GM23338 (cell line): ENCODE results near the gene SPATC1L.

Experiments
- CREB1 ChIP-seq: fragments of 250-450 bp; sonication (Bioruptor Pico); IDR thresholded peaks from 2 replicates; pipeline ENCODE4 v1.5.0; 2020; ENCODE audit warnings: low read depth, mild to moderate bottlenecking, moderate library complexity
- EZH2 ChIP-seq: fragments of 200-600 bp; sonication (generic); IDR thresholded peaks from one replicate; pipeline ENCODE4 v1.8.0; 2017; ENCODE audit warnings: antibody characterized with exemption, mild to moderate bottlenecking, low read depth; ENCODE audit not compliant: unreplicated experiment
- EZH2phosphoT487 ChIP-seq: fragments of 200-600 bp; sonication (generic); IDR thresholded peaks from one replicate; pipeline ENCODE4 v1.8.1; 2018; ENCODE audit warnings: antibody characterized with exemption; ENCODE audit not compliant: unreplicated experiment
- JUNB ChIP-seq: IDR thresholded peaks from one replicate; pipeline ENCODE4 v1.6.1; 2016; ENCODE audit warnings: antibody characterized with exemption; ENCODE audit not compliant: unreplicated experiment
- NANOG ChIP-seq: IDR thresholded peaks from 2 replicates; pipeline ENCODE4 v1.6.1; 2016; ENCODE audit warnings: antibody characterized with exemption, borderline replicate concordance
- POLR2AphosphoS5 ChIP-seq: IDR thresholded peaks from 2 replicates; pipeline ENCODE4 v1.6.1; 2016; ENCODE audit warnings: antibody characterized with exemption, low read depth
- STAT1 ChIP-seq: IDR thresholded peaks from one replicate; pipeline ENCODE4 v1.6.1; 2016; ENCODE audit warnings: antibody characterized with exemption; ENCODE audit not compliant: unreplicated experiment
- ZNF114 ChIP-seq: fragments of 250-450 bp; sonication (Bioruptor Pico); IDR thresholded peaks from 2 replicates; pipeline ENCODE4 v1.5.0; 2020; ENCODE audit warnings: mild to moderate bottlenecking, moderate library complexity
- ZNF331 ChIP-seq: fragments of 250-450 bp; sonication (Bioruptor Pico); IDR thresholded peaks from 2 replicates; pipeline ENCODE4 v1.5.0; 2020; ENCODE audit warnings: low read depth, mild to moderate bottlenecking, moderate library complexity
- TF ChIP-seq, protein P1 (sequence below), 2 experiments: fragments of 200-600 bp in 1 of 2; sonication (generic) in 1 of 2; conservative IDR thresholded peaks; 2 replicates each; pipeline versions ENCODE4 v1.5.1 to v1.6.1; 2016 to 2017; ENCODE audit warnings: antibody characterized with exemption in 2 of 2, low read depth in 2 of 2, mild to moderate bottlenecking in 2 of 2, moderate library complexity in 1 of 2
- TF ChIP-seq, protein P2 (sequence below): IDR thresholded peaks from 2 replicates; pipeline ENCODE4 v1.6.1; 2016; ENCODE audit warnings: antibody characterized with exemption
- TF ChIP-seq, protein P3 (sequence below): IDR thresholded peaks from one replicate; pipeline ENCODE4 v1.6.1; 2018; ENCODE audit warnings: antibody characterized with exemption; ENCODE audit not compliant: unreplicated experiment
- TF ChIP-seq, protein P4 (sequence below): fragments of 250-450 bp; sonication (Bioruptor Pico); IDR thresholded peaks from 2 replicates; pipeline ENCODE4 v1.5.0; 2020; ENCODE audit warnings: mild to moderate bottlenecking, moderate library complexity

DNA sequence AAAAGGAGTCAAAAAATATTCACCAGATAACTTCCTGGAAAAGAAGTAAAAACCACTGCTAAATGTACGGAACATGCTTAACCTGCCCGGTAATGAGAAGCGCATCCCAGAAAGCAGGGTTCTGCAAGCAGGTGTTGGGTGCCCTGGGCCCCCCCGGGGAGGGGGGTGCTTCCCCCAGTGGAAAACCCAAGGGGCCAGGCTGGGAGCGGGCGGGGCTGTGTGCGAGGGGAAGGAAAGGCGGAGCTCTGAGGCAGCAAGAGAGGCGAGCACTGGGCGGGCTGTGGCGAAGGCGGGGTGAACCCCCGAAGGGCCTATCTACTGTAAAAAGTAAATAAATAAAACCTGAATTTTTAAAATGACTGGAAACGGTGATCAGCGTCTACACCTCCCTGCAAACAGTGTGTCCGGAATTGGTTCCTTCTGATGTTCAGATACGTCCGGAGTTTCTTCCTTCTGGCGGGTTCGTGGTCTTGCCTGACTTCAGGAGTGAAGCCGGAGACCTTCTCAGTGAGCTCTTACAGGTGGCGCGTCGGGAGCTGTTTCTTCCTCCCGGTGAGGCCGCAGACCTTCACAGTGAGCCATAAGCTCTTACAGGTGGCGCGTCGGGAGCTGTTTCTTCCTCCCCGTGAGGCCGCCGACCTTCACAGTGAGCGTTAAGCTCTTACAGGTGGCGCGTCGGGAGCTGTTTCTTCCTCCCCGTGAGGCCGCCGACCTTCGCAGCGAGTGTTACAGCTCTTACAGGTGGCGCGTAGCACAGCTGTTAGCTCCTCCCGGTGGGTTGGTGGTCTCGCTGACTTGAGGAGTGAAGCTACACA is 42.3 kb downstream of the SPATC1L start:
- TF ChIP-seq, protein P1, sequence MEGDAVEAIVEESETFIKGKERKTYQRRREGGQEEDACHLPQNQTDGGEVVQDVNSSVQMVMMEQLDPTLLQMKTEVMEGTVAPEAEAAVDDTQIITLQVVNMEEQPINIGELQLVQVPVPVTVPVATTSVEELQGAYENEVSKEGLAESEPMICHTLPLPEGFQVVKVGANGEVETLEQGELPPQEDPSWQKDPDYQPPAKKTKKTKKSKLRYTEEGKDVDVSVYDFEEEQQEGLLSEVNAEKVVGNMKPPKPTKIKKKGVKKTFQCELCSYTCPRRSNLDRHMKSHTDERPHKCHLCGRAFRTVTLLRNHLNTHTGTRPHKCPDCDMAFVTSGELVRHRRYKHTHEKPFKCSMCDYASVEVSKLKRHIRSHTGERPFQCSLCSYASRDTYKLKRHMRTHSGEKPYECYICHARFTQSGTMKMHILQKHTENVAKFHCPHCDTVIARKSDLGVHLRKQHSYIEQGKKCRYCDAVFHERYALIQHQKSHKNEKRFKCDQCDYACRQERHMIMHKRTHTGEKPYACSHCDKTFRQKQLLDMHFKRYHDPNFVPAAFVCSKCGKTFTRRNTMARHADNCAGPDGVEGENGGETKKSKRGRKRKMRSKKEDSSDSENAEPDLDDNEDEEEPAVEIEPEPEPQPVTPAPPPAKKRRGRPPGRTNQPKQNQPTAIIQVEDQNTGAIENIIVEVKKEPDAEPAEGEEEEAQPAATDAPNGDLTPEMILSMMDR (conservative IDR thresholded peaks at IDR 0.05; ENCODE audit: low read depth in 2 of 2) = no peak
- TF ChIP-seq POLR2AphosphoS5 = no peak
- no peak for TF ChIP-seq EZH2phosphoT487
- no peak for TF ChIP-seq JUNB
- TF ChIP-seq, protein P2, sequence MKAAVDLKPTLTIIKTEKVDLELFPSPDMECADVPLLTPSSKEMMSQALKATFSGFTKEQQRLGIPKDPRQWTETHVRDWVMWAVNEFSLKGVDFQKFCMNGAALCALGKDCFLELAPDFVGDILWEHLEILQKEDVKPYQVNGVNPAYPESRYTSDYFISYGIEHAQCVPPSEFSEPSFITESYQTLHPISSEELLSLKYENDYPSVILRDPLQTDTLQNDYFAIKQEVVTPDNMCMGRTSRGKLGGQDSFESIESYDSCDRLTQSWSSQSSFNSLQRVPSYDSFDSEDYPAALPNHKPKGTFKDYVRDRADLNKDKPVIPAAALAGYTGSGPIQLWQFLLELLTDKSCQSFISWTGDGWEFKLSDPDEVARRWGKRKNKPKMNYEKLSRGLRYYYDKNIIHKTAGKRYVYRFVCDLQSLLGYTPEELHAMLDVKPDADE = no peak
- TF ChIP-seq EZH2 = no peak
- no peak for TF ChIP-seq CREB1 (CRISPR knock-in tag)
- TF ChIP-seq, protein P3, sequence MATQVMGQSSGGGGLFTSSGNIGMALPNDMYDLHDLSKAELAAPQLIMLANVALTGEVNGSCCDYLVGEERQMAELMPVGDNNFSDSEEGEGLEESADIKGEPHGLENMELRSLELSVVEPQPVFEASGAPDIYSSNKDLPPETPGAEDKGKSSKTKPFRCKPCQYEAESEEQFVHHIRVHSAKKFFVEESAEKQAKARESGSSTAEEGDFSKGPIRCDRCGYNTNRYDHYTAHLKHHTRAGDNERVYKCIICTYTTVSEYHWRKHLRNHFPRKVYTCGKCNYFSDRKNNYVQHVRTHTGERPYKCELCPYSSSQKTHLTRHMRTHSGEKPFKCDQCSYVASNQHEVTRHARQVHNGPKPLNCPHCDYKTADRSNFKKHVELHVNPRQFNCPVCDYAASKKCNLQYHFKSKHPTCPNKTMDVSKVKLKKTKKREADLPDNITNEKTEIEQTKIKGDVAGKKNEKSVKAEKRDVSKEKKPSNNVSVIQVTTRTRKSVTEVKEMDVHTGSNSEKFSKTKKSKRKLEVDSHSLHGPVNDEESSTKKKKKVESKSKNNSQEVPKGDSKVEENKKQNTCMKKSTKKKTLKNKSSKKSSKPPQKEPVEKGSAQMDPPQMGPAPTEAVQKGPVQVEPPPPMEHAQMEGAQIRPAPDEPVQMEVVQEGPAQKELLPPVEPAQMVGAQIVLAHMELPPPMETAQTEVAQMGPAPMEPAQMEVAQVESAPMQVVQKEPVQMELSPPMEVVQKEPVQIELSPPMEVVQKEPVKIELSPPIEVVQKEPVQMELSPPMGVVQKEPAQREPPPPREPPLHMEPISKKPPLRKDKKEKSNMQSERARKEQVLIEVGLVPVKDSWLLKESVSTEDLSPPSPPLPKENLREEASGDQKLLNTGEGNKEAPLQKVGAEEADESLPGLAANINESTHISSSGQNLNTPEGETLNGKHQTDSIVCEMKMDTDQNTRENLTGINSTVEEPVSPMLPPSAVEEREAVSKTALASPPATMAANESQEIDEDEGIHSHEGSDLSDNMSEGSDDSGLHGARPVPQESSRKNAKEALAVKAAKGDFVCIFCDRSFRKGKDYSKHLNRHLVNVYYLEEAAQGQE = no peak
- TF ChIP-seq STAT1 = no peak
- no peak for TF ChIP-seq NANOG
- no peak for TF ChIP-seq ZNF331
- TF ChIP-seq ZNF114 (CRISPR knock-in tag) = no peak
- TF ChIP-seq, protein P4, sequence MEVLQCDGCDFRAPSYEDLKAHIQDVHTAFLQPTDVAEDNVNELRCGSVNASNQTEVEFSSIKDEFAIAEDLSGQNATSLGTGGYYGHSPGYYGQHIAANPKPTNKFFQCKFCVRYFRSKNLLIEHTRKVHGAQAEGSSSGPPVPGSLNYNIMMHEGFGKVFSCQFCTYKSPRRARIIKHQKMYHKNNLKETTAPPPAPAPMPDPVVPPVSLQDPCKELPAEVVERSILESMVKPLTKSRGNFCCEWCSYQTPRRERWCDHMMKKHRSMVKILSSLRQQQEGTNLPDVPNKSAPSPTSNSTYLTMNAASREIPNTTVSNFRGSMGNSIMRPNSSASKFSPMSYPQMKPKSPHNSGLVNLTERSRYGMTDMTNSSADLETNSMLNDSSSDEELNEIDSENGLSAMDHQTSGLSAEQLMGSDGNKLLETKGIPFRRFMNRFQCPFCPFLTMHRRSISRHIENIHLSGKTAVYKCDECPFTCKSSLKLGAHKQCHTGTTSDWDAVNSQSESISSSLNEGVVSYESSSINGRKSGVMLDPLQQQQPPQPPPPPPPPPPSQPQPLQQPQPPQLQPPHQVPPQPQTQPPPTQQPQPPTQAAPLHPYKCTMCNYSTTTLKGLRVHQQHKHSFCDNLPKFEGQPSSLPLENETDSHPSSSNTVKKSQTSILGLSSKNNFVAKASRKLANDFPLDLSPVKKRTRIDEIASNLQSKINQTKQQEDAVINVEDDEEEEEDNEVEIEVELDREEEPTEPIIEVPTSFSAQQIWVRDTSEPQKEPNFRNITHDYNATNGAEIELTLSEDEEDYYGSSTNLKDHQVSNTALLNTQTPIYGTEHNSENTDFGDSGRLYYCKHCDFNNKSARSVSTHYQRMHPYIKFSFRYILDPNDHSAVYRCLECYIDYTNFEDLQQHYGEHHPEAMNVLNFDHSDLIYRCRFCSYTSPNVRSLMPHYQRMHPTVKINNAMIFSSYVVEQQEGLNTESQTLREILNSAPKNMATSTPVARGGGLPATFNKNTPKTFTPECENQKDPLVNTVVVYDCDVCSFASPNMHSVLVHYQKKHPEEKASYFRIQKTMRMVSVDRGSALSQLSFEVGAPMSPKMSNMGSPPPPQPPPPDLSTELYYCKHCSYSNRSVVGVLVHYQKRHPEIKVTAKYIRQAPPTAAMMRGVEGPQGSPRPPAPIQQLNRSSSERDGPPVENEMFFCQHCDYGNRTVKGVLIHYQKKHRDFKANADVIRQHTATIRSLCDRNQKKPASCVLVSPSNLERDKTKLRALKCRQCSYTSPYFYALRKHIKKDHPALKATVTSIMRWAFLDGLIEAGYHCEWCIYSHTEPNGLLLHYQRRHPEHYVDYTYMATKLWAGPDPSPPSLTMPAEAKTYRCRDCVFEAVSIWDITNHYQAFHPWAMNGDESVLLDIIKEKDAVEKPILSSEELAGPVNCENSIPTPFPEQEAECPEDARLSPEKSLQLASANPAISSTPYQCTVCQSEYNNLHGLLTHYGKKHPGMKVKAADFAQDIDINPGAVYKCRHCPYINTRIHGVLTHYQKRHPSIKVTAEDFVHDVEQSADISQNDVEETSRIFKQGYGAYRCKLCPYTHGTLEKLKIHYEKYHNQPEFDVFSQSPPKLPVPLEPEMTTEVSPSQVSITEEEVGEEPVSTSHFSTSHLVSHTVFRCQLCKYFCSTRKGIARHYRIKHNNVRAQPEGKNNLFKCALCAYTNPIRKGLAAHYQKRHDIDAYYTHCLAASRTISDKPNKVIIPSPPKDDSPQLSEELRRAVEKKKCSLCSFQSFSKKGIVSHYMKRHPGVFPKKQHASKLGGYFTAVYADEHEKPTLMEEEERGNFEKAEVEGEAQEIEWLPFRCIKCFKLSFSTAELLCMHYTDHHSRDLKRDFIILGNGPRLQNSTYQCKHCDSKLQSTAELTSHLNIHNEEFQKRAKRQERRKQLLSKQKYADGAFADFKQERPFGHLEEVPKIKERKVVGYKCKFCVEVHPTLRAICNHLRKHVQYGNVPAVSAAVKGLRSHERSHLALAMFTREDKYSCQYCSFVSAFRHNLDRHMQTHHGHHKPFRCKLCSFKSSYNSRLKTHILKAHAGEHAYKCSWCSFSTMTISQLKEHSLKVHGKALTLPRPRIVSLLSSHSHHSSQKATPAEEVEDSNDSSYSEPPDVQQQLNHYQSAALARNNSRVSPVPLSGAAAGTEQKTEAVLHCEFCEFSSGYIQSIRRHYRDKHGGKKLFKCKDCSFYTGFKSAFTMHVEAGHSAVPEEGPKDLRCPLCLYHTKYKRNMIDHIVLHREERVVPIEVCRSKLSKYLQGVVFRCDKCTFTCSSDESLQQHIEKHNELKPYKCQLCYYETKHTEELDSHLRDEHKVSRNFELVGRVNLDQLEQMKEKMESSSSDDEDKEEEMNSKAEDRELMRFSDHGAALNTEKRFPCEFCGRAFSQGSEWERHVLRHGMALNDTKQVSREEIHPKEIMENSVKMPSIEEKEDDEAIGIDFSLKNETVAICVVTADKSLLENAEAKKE (CRISPR knock-in tag) = no peak
